ENCODE results near the gene LILRB5. TPM values are rescaled to one million over a fixed set of nuclear protein-coding genes. Genes with fewer than 3 reads are reported as not detected.

LILRB5 gene
- total RNA-seq, 1 experiment from 2014 or later, result 0.07 TPM

GRCh38 chr19:54268936-54269335 lies 11.9 kb upstream of the LILRB5 start:
- ATAC-seq (no peak), DNase-seq (ENCODE audit: low spot score) (no peak)
- Mint-ChIP-seq H3K4me1 (peaks cover 3% of the 10 kb centered on the region; the same call in 1 of the 2 replicates), H3K36me3 (no peaks in the 10 kb centered on the region), H3K9me3 (no peaks in the 10 kb centered on the region), H3K27ac (no peak overlapping the region), H3K27me3 (ENCODE audit: low read depth) (peaks cover 46% of the 10 kb centered on the region), H3K4me3 (no peak overlapping the region)
- POLR2A ChIA-PET, result no interaction called here
- CTCF ChIA-PET, result no interaction called here
- TF ChIP-seq GTF2I (CRISPR knock-in tag; conservative IDR thresholded peaks at IDR 0.05), result no peak
- no peak for TF ChIP-seq CTCF (IDR thresholded peaks at IDR 0.05)
- no peak for TF ChIP-seq NFYB (CRISPR knock-in tag; conservative IDR thresholded peaks at IDR 0.05; ENCODE audit: low read depth)
- TF ChIP-seq ESRRA (CRISPR knock-in tag; IDR thresholded peaks at IDR 0.05; ENCODE audit: borderline replicate concordance), result no peak

DNA sequence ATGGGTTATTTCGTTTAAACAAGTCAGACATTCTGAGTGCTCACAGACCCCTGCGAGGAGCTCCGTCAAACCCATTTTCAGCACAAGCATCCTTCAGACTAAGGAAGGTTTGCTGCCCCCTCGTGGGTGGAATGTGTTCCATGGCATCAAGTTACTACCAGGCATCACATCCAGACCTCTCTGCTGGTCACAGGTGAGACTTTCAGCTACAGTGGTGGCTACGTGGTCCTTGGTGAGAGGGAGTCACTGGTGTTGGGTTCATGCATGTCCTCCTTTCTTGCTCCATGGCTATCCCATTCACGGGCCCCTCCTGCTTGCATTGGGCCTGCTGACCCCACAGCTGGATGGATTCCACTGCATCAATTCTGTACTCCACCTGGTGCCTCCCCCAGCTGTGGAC lies 9.1 kb upstream of the LILRB5 start:
- ChIA-PET POLR2A (interaction anchor here (1.0 to 1.1 kb wide), 4 partner anchors 58 to 77 kb away, joined by 3 to 4 read pairs (median 4); partner anchors contain the start of genes MBOAT7 and TSEN34), CTCF (interaction anchor here (0.5 to 3.1 kb wide), 55 partner anchors 8 to 232 kb away, joined by 3 to 48 read pairs (median 5); partner anchors contain the start of genes CNOT3, LAIR1, LENG9 and LILRA5)

More for the DNA sequence above, 9.1 kb upstream of the LILRB5 start:
- no peaks in the 10 kb centered on the region for H3K9me3 Mint-ChIP-seq
- H3K4me3 Mint-ChIP-seq, result no peak overlapping the region
- peaks cover 36% of the 10 kb centered on the region for H3K27me3 Mint-ChIP-seq (ENCODE audit: low read depth)
- no peak overlapping the region for H3K27ac Mint-ChIP-seq
- peaks cover 3% of the 10 kb centered on the region; the same call in 1 of the 2 replicates for H3K4me1 Mint-ChIP-seq
- peak; percentile 98 for DNase-seq (ENCODE audit: low spot score)
- H3K36me3 Mint-ChIP-seq, result no peaks in the 10 kb centered on the region
- TF ChIP-seq ZBTB21 (CRISPR knock-in tag; IDR thresholded peaks at IDR 0.05; ENCODE audit: borderline replicate concordance) (no peak), USF2 (CRISPR knock-in tag; IDR thresholded peaks at IDR 0.05) (no peak), TEAD4 (CRISPR knock-in tag; IDR thresholded peaks at IDR 0.05) (peak; percentile 98), CTCF (IDR thresholded peaks at IDR 0.05) (peak; percentile 93), TEAD1 (CRISPR knock-in tag; IDR thresholded peaks at IDR 0.05) (peak; percentile 100), ATF6 (CRISPR knock-in tag; IDR thresholded peaks at IDR 0.05) (no peak), SP1 (CRISPR knock-in tag; conservative IDR thresholded peaks at IDR 0.05) (peak; percentile 40; the same call in 1 of the 2 replicates), MXD4 (CRISPR knock-in tag; IDR thresholded peaks at IDR 0.05; ENCODE audit: borderline replicate concordance) (no peak), ETV6 (CRISPR knock-in tag; IDR thresholded peaks at IDR 0.05) (no peak), E2F1 (CRISPR knock-in tag; IDR thresholded peaks at IDR 0.05) (no peak)
- TF ChIP-seq, protein P1, sequence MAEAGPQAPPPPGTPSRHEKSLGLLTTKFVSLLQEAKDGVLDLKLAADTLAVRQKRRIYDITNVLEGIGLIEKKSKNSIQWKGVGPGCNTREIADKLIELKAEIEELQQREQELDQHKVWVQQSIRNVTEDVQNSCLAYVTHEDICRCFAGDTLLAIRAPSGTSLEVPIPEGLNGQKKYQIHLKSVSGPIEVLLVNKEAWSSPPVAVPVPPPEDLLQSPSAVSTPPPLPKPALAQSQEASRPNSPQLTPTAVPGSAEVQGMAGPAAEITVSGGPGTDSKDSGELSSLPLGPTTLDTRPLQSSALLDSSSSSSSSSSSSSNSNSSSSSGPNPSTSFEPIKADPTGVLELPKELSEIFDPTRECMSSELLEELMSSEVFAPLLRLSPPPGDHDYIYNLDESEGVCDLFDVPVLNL (CRISPR knock-in tag; IDR thresholded peaks at IDR 0.05; ENCODE audit: borderline replicate concordance, low read depth), result no peak
- TF ChIP-seq, protein P2, sequence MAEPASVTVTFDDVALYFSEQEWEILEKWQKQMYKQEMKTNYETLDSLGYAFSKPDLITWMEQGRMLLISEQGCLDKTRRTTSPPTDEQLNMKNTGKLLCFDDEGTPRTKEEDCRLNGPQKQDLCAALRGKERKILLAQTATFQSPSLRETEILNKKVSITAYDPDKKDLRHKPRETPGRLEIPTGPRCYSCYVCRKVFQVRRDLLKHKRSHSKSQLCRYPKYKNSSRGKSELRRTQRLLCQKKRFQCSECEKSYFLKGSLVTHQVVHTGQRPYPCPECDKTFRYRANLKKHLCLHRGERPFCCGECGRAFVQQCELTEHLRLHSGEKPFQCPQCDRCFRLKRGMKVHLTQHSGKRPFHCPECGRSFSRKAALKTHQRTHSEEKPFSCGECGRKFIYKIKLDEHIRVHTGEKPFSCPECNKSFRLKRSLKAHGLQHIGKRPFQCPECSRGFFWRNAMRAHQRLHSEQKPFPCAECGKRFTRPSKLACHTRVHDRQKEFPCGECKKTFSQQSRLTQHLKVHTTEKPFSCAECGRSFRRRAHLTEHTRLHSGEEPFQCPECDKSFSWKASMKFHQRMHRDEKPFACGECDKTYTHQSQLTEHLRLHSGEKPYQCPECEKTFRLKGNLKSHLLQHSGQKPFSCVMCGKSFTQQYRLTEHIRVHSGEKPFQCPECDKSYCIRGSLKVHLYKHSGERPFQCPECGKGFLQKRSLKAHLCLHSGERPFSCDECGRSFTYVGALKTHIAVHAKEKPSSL (CRISPR knock-in tag; conservative IDR thresholded peaks at IDR 0.05), result no peak
- peak; percentile 99 for ATAC-seq
